ENCODE results near the gene TMEM212.
"Not testable (repeated sequence)": the region's sequence is repeated elsewhere in the genome, so short reads cannot be mapped to it uniquely, and the experiment has no call there.

Gene TMEM212

DNA sequence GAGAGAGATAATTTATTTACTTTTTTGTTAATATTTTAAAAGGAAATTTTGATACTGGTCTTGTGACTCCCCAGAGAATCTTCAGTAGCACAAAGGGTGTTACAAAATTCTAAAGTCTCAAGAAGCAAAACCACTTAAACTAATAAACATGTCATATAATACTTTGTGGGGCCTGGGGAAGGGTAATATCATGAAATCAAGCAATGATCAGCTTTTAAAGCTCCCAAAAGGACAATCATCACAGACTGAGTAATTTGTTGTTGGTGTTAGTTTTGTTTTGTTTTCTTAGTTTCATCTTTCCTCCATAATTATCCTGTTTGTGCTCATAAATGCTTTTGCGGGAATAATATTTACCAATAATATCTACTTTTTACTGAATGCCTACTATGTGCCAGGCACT is 55.0 kb downstream of the TMEM212 start:
- Histone ChIP-seq H3K9ac (ENCODE audit: low read depth in 1 of 2, low read length in 2 of 2) (no peak overlapping the region), H3K4me3 (ENCODE audit: low read depth in 1 of 2, low read length in 2 of 2) (no peak overlapping the region), H3K4me1 (ENCODE audit: control insufficient read depth in 1 of 2, insufficient read depth in 2 of 2, low read length in 2 of 2) (no peaks in the 10 kb centered on the region), H3K36me3 (ENCODE audit: control insufficient read depth in 1 of 2, insufficient read depth in 2 of 2, low read length in 2 of 2) (no peaks in the 10 kb centered on the region), H3K27me3 (ENCODE audit: control insufficient read depth in 1 of 2, insufficient read depth in 2 of 2, low read length in 2 of 2) (no peaks in the 10 kb centered on the region), H3K9me3 (ENCODE audit: control insufficient read depth in 1 of 2, low read length in 2 of 2) (no peaks in the 10 kb centered on the region), H3K27ac (ENCODE audit: low read depth, low read length) (no peak overlapping the region)

GRCh38 chr3:171900446-171900845 is 57.3 kb downstream of the TMEM212 start:
- Histone ChIP-seq H3K27me3 (ENCODE audit: control insufficient read depth in 1 of 2, insufficient read depth in 2 of 2, low read length in 2 of 2) (no peaks in the 10 kb centered on the region), H3K9me3 (ENCODE audit: control insufficient read depth in 1 of 2, low read length in 2 of 2) (no peaks in the 10 kb centered on the region), H3K4me1 (ENCODE audit: control insufficient read depth in 1 of 2, insufficient read depth in 2 of 2, low read length in 2 of 2) (no peaks in the 10 kb centered on the region), H3K9ac (ENCODE audit: low read depth in 1 of 2, low read length in 2 of 2) (no peak overlapping the region), H3K27ac (ENCODE audit: low read depth, low read length) (no peak overlapping the region), H3K36me3 (ENCODE audit: control insufficient read depth in 1 of 2, insufficient read depth in 2 of 2, low read length in 2 of 2) (no peaks in the 10 kb centered on the region), H3K4me3 (ENCODE audit: low read depth in 1 of 2, low read length in 2 of 2) (no peak overlapping the region)

DNA sequence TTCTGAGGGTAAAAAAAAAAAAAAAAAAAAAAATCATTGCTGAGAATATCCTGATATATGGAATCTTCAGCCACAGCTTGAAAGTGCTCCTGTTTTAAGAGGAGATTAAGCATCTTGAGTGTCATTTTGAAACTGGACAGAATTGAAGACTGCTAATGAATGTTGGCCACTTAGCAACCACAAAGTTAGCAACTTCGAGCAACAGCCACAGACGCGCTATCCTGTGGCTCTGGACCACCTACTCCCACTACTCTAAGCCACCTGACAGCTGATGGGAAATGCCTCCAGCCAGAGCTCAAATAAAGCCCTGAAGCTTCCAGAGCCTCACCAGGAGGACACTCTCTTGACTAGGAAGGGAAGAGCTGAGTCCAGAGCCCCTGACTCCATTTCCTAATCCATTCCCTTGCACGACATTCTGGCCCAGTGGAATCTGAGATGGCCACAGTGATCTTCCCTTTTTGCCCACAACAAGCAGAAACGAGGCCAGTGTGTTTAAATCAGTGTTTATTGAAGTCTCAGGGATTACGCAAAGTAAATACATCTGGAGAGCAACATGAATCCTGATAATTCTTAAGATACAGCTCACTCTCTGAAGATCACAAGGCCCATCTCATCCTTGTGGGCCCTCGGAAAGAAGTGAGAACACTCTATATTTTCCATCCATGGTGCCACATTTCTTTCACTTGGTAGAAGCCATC is 58.6 kb downstream of the TMEM212 start:
- Histone ChIP-seq H3K36me3 (ENCODE audit: control insufficient read depth in 1 of 2, insufficient read depth in 2 of 2, low read length in 2 of 2) (no peaks in the 10 kb centered on the region), H3K4me3 (ENCODE audit: low read depth in 1 of 2, low read length in 2 of 2) (no peak overlapping the region), H3K9me3 (ENCODE audit: control insufficient read depth in 1 of 2, low read length in 2 of 2) (no peaks in the 10 kb centered on the region), H3K9ac (ENCODE audit: low read depth in 1 of 2, low read length in 2 of 2) (no peak overlapping the region), H3K27me3 (ENCODE audit: control insufficient read depth in 1 of 2, insufficient read depth in 2 of 2, low read length in 2 of 2) (no peaks in the 10 kb centered on the region), H3K27ac (ENCODE audit: low read depth, low read length) (no peak overlapping the region), H3K4me1 (ENCODE audit: control insufficient read depth in 1 of 2, insufficient read depth in 2 of 2, low read length in 2 of 2) (no peaks in the 10 kb centered on the region)

DNA sequence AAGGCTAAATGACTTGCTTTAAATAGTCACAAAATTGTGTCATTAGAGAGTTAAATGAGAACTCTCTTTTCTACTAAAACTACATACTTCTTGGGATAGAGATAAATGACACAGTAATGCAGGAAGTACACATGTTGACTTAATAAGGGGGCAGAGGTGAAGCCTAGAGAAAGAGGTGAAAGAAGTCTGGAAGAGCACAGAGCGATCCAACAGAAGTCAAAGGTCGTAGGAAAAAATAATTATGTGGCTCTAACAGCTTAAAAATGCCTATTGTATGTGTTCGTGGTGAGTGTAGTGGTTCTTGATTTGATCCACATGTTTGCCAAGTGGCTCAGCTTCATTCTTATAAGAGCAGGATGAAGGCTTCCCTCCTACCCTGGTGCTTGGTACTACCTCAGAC is 61.7 kb downstream of the TMEM212 start:
- Histone ChIP-seq H3K4me1 (ENCODE audit: control insufficient read depth in 1 of 2, insufficient read depth in 2 of 2, low read length in 2 of 2) (no peaks in the 10 kb centered on the region), H3K27me3 (ENCODE audit: control insufficient read depth in 1 of 2, insufficient read depth in 2 of 2, low read length in 2 of 2) (no peaks in the 10 kb centered on the region), H3K4me3 (ENCODE audit: low read depth in 1 of 2, low read length in 2 of 2) (no peak overlapping the region), H3K27ac (ENCODE audit: low read depth, low read length) (no peak overlapping the region), H3K9ac (ENCODE audit: low read depth in 1 of 2, low read length in 2 of 2) (no peak overlapping the region), H3K9me3 (ENCODE audit: control insufficient read depth in 1 of 2, low read length in 2 of 2) (no peaks in the 10 kb centered on the region), H3K36me3 (ENCODE audit: control insufficient read depth in 1 of 2, insufficient read depth in 2 of 2, low read length in 2 of 2) (no peaks in the 10 kb centered on the region)

DNA sequence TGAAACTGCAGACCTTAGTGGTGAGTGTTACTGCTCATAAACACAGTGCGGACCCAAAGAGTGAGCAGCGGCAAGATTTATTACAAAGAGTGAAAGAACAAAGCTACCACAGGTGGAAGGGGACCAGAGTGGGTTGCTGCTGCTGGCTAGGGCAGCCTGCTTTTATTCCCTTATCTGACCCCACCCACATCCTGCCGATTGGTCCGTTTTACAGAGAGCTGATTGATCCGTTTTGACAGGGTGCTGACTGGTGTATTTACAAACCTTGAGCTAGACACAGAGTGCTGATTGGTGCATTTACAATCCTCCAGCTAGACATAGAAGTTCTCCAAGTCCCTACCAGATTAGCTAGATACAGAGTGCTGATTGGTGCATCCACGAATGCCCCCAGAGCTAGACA is 63.4 kb downstream of the TMEM212 start:
- H3K27me3 ChIP-seq (ENCODE audit: control insufficient read depth in 1 of 2, insufficient read depth in 2 of 2, low read length in 2 of 2); H3K9me3 ChIP-seq (ENCODE audit: control insufficient read depth in 1 of 2, low read length in 2 of 2); H3K4me1 ChIP-seq (ENCODE audit: control insufficient read depth in 1 of 2, insufficient read depth in 2 of 2, low read length in 2 of 2); H3K4me3 ChIP-seq (ENCODE audit: low read depth in 1 of 2, low read length in 2 of 2); H3K9ac ChIP-seq (ENCODE audit: low read depth in 1 of 2, low read length in 2 of 2); H3K27ac ChIP-seq (ENCODE audit: low read depth, low read length); H3K36me3 ChIP-seq (ENCODE audit: control insufficient read depth in 1 of 2, insufficient read depth in 2 of 2, low read length in 2 of 2): not testable (repeated sequence)

DNA sequence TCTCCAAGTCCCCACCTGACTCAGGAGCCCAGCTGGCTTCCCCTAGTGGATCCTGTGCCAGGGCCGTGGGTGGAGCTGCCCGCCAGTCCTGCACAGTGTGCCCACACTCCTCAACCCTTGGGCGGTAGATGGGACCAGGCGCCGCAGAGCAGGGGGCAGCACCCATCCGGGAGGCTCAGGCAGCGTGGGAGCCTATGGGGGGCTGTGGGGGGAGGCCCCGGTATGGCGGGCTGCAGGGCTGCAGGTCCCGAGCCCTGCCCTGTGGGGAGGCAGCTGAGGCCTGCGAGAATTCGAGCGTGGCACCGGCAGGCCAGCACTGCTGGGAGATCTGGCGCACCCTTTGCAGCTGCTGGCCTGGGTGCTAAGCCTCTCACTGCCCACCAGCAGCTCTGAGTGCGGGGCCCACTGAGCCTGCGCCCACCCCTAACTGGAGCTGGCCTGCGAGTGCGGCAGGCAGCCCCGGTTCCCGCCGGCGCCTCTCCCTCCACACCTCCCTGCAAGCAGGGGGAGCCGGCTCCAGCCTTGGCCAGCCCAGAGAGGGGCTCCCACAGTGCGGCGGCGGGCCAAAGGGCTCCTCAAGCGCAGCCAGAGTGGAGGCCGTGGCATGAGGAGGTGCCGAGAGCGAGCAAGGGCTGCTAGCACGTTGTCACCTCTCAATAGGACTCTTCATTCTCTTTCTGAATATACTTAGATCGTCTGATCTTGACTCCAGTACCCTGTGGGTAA is 64.0 kb downstream of the TMEM212 start:
- H3K4me3 ChIP-seq (ENCODE audit: low read depth in 1 of 2, low read length in 2 of 2): no peak overlapping the region
- no peaks in the 10 kb centered on the region for H3K4me1 ChIP-seq (ENCODE audit: control insufficient read depth in 1 of 2, insufficient read depth in 2 of 2, low read length in 2 of 2)

GRCh38 chr3:171907761-171908160 is 64.6 kb downstream of the TMEM212 start:
- Histone ChIP-seq H3K9ac (ENCODE audit: low read depth in 1 of 2, low read length in 2 of 2) (no peak overlapping the region), H3K9me3 (ENCODE audit: control insufficient read depth in 1 of 2, low read length in 2 of 2) (no peaks in the 10 kb centered on the region), H3K4me3 (ENCODE audit: low read depth in 1 of 2, low read length in 2 of 2) (no peak overlapping the region), H3K27ac (ENCODE audit: low read depth, low read length) (no peak overlapping the region), H3K27me3 (ENCODE audit: control insufficient read depth in 1 of 2, insufficient read depth in 2 of 2, low read length in 2 of 2) (no peaks in the 10 kb centered on the region), H3K4me1 (ENCODE audit: control insufficient read depth in 1 of 2, insufficient read depth in 2 of 2, low read length in 2 of 2) (no peaks in the 10 kb centered on the region), H3K36me3 (ENCODE audit: control insufficient read depth in 1 of 2, insufficient read depth in 2 of 2, low read length in 2 of 2) (no peaks in the 10 kb centered on the region)

More for the DNA sequence above, 64.0 kb downstream of the TMEM212 start:
- Histone ChIP-seq H3K36me3 (ENCODE audit: control insufficient read depth in 1 of 2, insufficient read depth in 2 of 2, low read length in 2 of 2) (no peaks in the 10 kb centered on the region), H3K9ac (ENCODE audit: low read depth in 1 of 2, low read length in 2 of 2) (no peak overlapping the region), H3K27me3 (ENCODE audit: control insufficient read depth in 1 of 2, insufficient read depth in 2 of 2, low read length in 2 of 2) (no peaks in the 10 kb centered on the region), H3K9me3 (ENCODE audit: control insufficient read depth in 1 of 2, low read length in 2 of 2) (no peaks in the 10 kb centered on the region), H3K27ac (ENCODE audit: low read depth, low read length) (no peak overlapping the region)

GRCh38 chr3:171908731-171909130 is 65.6 kb downstream of the TMEM212 start:
- no peak overlapping the region for H3K9ac ChIP-seq (ENCODE audit: low read depth in 1 of 2, low read length in 2 of 2)
- H3K36me3 ChIP-seq (ENCODE audit: control insufficient read depth in 1 of 2, insufficient read depth in 2 of 2, low read length in 2 of 2): no peaks in the 10 kb centered on the region
- H3K9me3 ChIP-seq (ENCODE audit: control insufficient read depth in 1 of 2, low read length in 2 of 2): no peaks in the 10 kb centered on the region
- H3K4me3 ChIP-seq (ENCODE audit: low read depth in 1 of 2, low read length in 2 of 2): no peak overlapping the region
- no peak overlapping the region for H3K27ac ChIP-seq (ENCODE audit: low read depth, low read length)
- H3K27me3 ChIP-seq (ENCODE audit: control insufficient read depth in 1 of 2, insufficient read depth in 2 of 2, low read length in 2 of 2): no peaks in the 10 kb centered on the region
- no peaks in the 10 kb centered on the region for H3K4me1 ChIP-seq (ENCODE audit: control insufficient read depth in 1 of 2, insufficient read depth in 2 of 2, low read length in 2 of 2)
